Nucleus accumbens (tissue), 56 donors: ENCODE results near the gene ATP6V0A1.
"Not testable (repeated sequence)": the region's sequence is repeated elsewhere in the genome, so short reads cannot be mapped to it uniquely, and the experiment has no call there.

Source experiments
- DNase-seq, 56 donors: peaks; one replicate each; lab custom pipeline; 2025; lab: John Stamatoyannopoulos, UW

Gene ATP6V0A1

GRCh38 chr17:42555122-42555622, 96.5 kb downstream of the ATP6V0A1 start:
- DNase-seq: no peak

- not testable (repeated sequence) for DNase-seq
These were observed 97.4 kb downstream of the ATP6V0A1 start for GRCh38 chr17:42555961-42556617.

GRCh38 chr17:42559075-42559474, 100.4 kb downstream of the ATP6V0A1 start:
- DNase-seq: no peak

GRCh38 chr17:42560246-42560645, 101.6 kb downstream of the ATP6V0A1 start:
- DNase-seq: no peak

GRCh38 chr17:42561897-42562387, 103.3 kb downstream of the ATP6V0A1 start, which contains the start of gene COASY:
TSS of gene COASY (plus strand) at chr17:42562148. CDS start at chr17:42562623, 475 bp downstream.
- peak; percentile 60 to 96 (median 88) for DNase-seq

DNA sequence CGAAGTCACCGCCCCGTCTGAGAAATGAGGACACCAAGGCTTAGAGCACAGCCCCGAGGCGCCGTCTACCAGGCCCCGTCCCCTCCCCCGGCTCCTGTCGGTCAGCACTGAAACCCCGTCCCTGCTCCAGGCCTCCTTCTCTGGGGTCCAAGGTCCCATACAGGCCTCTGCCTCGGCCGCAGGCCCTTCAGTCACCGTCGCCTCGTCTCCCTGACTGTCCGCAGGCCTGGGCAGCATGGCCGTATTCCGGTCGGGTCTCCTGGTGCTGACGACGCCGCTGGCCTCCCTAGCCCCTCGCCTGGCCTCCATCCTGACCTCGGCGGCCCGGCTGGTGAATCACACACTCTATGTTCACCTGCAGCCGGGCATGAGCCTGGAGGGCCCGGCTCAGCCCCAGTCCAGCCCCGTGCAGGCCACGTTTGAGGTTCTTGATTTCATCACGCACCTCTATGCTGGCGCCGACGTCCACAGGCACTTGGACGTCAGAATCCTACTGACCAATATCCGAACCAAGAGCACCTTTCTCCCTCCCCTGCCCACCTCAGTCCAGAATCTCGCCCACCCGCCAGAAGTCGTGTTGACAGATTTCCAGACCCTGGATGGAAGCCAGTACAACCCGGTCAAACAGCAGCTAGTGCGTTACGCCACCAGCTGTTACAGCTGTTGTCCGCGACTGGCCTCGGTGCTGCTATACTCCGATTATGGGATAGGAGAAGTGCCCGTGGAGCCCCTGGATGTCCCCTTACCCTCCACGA, 103.9 kb downstream of the ATP6V0A1 start:
- DNase-seq: peak in 1 of 56 donors; percentile 14

- DNase-seq: no peak
These were observed 104.4 kb downstream of the ATP6V0A1 start for GRCh38 chr17:42563143-42563509.

DNA sequence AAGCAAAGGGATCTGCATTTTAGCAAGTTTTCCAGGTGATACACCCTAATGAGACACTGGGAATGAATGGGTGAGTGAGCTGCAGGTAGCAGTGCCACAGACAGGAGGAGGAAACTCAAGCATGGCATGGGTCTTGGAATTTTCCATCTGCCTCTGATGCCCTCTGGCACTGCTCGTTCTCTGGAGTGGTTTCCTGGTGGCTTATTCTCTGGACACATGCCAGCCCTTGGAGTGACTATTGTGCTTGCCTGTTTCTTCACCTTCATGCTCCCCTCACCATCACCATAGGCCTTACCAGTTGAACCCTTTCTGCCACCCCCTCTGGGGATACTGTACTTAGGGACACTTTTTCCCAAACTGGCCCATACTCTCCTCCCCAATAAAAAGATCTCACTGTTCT, 104.9 kb downstream of the ATP6V0A1 start:
- DNase-seq: no peak

GRCh38 chr17:42563950-42564349, 105.3 kb downstream of the ATP6V0A1 start:
- no peak for DNase-seq

DNA sequence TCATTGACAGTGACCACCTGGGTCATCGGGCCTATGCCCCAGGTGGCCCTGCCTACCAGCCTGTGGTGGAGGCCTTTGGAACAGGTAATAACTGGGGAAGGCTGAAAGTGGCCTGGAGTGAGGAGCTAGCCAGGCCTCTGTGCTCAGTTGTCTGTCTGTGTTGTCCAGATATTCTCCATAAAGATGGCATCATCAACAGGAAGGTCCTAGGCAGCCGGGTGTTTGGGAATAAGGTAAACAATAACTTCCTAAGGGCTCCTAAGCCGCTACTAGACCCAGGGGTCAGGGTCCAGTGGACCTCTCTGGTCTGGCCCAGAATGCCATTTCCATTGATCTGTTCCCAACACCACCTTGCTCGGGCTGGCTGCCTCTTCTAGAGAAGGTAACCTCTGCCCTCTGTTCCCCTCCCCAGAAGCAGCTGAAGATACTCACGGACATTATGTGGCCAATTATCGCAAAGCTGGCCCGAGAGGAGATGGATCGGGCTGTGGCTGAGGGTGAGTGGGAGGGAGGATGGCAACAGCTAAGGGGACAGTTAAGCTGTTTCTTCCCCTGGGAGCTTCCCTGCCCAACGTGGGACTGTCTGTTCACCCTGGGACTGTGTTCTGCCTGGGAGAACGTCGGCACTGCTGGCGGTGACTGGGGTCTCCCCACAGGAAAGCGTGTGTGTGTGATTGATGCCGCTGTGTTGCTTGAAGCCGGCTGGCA, 106.3 kb downstream of the ATP6V0A1 start:
- DNase-seq: no peak

GRCh38 chr17:42565523-42566214, 107.0 kb downstream of the ATP6V0A1 start:
- no peak for DNase-seq

DNA sequence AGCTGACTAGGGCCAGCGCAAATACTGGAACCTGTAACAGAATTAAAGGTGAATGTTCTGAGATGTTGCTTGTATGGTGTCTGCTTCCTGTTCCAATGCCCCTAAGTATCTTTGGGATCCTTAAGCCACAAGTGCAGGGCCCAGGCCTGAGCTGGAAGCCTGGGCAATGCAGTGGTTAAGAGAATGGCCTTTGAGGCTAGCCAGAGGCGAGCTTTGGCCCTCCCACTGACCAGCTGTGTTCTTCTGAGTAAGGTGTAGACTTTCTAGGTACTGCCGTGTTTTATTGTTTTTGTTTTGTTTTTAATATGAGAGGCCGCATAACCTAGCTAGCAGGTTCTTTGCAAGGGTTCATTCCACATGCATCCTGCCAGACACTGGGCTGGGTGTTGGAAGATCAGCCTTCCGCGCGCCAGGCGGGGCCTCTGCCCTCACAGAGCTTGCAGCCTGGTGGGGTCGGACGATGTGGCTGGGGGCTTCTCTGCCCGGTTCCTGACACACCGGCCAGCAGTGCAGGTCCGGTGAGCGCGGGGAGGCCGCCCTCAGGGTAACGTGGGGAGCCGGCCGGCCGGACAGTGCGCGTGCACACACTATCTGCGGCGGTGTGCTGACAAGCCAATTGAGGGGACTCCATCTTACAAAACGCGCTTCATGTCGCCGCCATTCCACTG, 107.7 kb downstream of the ATP6V0A1 start:
- peak in 1 of 56 donors; percentile 57 for DNase-seq

DNA sequence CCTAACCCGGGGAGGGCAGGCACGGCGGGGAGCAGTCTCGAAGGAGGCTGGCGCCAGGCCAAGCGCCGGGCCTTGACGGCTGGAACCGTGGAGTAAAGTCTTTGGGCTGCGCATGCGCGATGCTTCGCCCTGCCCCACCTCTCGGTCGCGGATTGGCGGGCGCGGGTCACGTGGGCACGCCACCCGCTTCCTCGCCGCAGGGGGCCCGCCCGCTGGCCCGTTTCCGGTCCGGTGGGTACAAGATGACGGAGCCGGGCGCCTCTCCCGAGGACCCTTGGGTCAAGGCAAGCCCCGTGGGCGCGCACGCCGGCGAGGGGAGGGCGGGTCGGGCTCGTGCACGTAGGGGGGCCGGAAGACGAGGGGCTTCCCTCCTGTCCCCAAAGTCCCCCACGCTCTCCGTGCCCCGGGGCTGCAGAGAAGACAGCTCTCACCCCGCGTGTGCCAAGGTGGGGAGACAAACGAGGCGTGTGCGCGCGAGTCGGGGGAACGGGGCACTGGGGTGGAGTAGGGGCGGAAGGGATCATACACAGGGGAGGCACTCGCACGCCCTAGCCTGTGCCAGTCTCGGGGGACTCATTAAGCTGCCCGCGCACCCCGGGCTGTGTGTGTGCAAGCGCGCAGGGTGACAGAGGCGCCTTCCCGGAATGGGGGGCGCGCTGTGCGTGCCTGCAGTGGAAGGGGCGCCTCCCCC, 108.3 kb downstream of the ATP6V0A1 start, which contains the start of gene MLX:
TSS of gene MLX (plus strand) at position 218 of the 691 bp plus-strand sequence. CDS start at position 243, 25 bp downstream.
- DNase-seq: peak in 55 of 56 donors; percentile 56 to 96 (median 88)

GRCh38 chr17:42568341-42569111, 109.8 kb downstream of the ATP6V0A1 start:
- DNase-seq: no peak

GRCh38 chr17:42571435-42572225, 113.0 kb downstream of the ATP6V0A1 start:
- no peak for DNase-seq
